ENCODE measurements around the gene TBC1D9B.

The TBC1D9B gene

DNA sequence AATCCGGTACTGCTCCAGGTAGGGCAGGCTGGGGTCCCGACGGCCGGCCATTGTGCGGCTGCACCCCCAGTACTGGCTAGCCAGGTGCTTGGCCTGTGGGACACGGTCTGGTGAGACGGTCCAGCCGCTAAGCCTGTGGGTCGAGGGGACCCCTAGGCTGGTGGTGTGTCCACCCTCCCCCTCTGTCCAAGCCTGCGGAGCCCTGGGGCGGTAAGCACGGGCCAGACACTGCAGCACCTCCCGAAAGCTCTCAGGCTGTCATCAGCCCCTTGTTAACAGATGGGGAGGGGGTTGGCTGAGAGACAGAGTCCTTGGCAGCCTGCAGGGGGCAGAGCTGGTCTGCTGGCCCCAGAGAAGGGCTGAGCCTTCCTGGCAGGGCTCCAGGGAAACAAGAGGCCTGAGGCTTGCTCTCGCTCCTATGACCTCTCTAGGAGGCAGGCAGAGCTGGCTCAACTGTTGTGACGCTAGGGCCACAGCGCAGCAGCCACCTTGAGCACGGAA is 37.2 kb downstream of the TBC1D9B start:
- TF ChIP-seq, protein P1, sequence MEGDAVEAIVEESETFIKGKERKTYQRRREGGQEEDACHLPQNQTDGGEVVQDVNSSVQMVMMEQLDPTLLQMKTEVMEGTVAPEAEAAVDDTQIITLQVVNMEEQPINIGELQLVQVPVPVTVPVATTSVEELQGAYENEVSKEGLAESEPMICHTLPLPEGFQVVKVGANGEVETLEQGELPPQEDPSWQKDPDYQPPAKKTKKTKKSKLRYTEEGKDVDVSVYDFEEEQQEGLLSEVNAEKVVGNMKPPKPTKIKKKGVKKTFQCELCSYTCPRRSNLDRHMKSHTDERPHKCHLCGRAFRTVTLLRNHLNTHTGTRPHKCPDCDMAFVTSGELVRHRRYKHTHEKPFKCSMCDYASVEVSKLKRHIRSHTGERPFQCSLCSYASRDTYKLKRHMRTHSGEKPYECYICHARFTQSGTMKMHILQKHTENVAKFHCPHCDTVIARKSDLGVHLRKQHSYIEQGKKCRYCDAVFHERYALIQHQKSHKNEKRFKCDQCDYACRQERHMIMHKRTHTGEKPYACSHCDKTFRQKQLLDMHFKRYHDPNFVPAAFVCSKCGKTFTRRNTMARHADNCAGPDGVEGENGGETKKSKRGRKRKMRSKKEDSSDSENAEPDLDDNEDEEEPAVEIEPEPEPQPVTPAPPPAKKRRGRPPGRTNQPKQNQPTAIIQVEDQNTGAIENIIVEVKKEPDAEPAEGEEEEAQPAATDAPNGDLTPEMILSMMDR (IDR thresholded peaks at IDR 0.05; ENCODE audit: borderline replicate concordance, insufficient read depth, low read depth, low read length) = no peak
- no peak overlapping the region for H3K4me3 ChIP-seq (ENCODE audit: low read depth, low read length)

DNA sequence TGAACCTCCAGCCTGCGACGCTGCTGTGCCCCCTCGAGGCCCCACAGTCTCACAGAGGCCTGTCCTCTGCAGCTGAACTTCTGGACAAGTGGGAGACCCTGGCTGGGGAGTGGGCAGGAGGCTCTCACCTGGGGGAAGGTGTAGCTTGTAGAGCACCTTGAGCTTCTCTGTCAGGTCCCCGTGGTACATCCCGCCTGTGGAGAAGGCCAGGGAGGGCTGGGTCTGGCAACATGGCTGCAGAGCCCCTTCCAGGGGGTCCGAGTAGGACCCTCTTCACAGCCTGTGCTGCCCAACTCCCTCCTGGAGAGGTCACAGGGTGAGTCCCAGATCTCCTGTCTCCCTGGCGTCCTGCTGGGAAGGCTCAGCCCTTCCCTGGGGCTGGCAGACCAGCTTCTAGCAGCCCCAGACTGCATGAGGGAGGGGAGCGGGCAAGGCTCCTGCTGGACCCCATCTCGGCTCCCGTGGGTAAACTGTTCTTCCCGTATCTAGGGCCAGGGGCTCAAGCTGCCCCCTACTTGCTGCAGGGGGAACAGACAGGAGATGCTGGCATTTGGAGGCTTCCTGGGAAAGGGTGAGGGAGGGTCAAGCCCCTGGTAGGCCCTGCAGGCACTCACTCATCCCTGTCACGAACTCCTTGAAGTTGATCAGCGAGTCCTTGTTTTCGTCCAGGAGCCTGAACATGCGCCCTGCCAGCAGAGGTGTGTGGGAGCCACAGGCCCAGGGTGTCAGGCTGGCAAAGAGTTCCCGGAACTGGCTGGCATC is 37.9 kb downstream of the TBC1D9B start:
- no peak overlapping the region for H3K4me3 ChIP-seq (ENCODE audit: low read depth, low read length)
- TF ChIP-seq, protein P1 (IDR thresholded peaks at IDR 0.05; ENCODE audit: borderline replicate concordance, insufficient read depth, low read depth, low read length) = no peak

DNA sequence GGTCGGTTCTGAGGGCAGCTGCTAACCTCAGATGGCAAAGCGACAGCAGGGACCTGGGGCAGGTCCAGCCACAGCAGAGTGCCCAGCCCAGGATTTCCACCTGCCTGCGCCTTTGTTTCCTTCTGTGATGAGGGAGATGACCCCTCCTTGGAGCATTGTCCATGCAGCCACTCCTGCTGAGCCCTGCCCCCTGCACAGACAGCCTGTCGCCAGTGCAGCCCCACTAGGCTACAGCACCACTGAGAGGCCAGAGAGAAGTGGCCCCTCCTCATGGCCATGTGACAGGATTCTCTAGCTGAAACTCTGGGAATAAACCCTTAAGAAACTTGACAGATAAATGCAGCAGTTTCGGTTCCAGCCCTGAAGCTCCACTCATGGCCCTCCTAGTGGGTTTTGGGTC is 38.6 kb downstream of the TBC1D9B start:
- H3K4me3 ChIP-seq (ENCODE audit: low read depth, low read length) = no peak overlapping the region
- TF ChIP-seq, protein P1 (IDR thresholded peaks at IDR 0.05; ENCODE audit: borderline replicate concordance, insufficient read depth, low read depth, low read length) = no peak

DNA sequence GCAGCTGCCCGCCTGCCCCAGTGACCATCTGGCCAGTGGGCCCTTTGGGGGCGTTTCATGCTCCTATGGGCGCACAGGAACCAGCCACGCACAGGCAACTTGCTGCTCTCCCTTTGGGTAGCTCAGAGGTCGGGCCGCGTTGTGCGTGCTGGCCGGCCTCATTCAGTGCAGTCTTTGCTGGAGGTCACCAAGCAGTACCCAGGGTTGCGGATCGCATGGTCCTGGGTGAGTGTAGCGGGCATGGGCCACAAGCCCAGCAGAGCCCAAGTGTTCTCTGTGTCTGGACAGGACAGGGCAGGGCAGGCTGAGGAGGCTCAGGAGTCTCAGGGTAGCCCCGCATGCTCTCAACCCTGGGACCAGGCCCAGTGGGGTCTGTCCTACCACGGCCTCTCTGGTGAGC is 39.2 kb downstream of the TBC1D9B start:
- no peak overlapping the region for H3K4me3 ChIP-seq (ENCODE audit: low read depth, low read length)
- TF ChIP-seq, protein P1 (IDR thresholded peaks at IDR 0.05; ENCODE audit: borderline replicate concordance, insufficient read depth, low read depth, low read length) = no peak

DNA sequence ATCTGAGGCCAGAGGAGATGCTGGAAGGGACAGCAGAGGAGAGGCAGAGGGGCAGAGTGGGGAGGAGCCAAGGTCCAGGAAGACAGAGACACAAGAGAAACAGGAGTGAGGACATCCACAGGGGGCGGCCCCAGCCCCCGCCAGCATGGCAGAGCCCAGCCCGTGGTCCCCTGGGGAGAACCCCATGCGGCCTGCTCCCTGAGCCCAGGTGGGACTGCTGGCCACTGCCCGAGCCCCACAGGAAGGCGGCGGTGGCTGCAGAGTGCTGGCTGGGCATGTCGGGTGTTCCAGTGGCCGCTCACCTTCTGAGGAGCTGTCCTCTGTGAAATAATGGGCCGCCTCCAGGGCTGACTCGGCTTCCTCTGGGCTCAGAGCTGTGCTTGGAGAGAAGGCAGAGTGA is 40.2 kb downstream of the TBC1D9B start:
- TF ChIP-seq, protein P1 (IDR thresholded peaks at IDR 0.05; ENCODE audit: borderline replicate concordance, insufficient read depth, low read depth, low read length) = no peak
- H3K4me3 ChIP-seq (ENCODE audit: low read depth, low read length) = no peak overlapping the region

DNA sequence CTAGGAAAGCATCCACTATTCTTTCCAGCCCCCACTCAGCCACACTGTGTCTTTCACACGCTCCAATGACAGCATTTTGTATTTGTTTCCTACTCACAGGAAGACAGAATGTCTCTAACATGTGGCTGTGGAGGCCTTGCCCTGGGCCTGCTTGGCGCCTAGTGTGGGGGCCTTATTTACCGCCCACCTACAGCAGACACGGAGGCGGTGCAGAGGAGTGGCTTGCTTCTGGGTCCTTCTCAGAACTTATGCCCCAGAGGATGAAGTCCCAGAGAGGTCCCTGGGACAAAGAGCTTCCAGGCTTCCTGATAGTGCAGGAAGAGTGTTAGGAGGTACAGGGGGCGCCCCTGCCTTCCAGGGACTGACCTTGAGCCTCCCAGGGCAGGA is 40.6 kb downstream of the TBC1D9B start:
- no peak overlapping the region for H3K4me3 ChIP-seq (ENCODE audit: low read depth, low read length)
- TF ChIP-seq, protein P1 (IDR thresholded peaks at IDR 0.05; ENCODE audit: borderline replicate concordance, insufficient read depth, low read depth, low read length) = no peak
